Testis (tissue), 3 donors: ENCODE results near the gene MICB. TPM values are rescaled to one million over a fixed set of nuclear protein-coding genes. Genes with fewer than 3 reads are reported as not detected.

Source experiments
- DNase-seq: peaks from one replicate; pipeline ENCODE4 v3.0.0-alpha.2; 2019
- H3K27ac ChIP-seq, 2 donors: fragments of 200-600 bp; sonication (generic); one replicate each; pipeline ENCODE4 v1.5.1; 2019
- H3K27me3 ChIP-seq: fragments of 200-600 bp; sonication (generic); one replicate; pipeline ENCODE4 v1.5.1; 2019
- H3K36me3 ChIP-seq: fragments of 200-600 bp; sonication (generic); one replicate; pipeline ENCODE4 v1.5.1; 2017; ENCODE audit warnings: low read depth; ENCODE audit errors: missing control alignments
- H3K4me1 ChIP-seq: fragments of 200-600 bp; sonication (generic); one replicate; pipeline ENCODE4 v1.5.1; 2019
- H3K4me3 ChIP-seq, 2 donors: fragments of 200-600 bp; sonication (generic); one replicate each; pipeline ENCODE4 v1.5.1; 2017 to 2019
- H3K9me3 ChIP-seq: fragments of 200-600 bp; sonication (generic); one replicate; pipeline ENCODE4 v1.5.1; 2017
- CTCF ChIP-seq, 3 experiments: fragments of 450-650 bp in 2 of 3; fragments of 200-600 bp in 1 of 3; sonication (generic) in 1 of 3; IDR thresholded peaks; one replicate each; pipeline ENCODE4 v1.5.1; 2016 to 2019; ENCODE audit warnings: antibody characterized with exemption in 3 of 3, mild to moderate bottlenecking in 2 of 3, moderate library complexity in 1 of 3
- POLR2A ChIP-seq: fragments of 450-650 bp; IDR thresholded peaks from one replicate; pipeline ENCODE4 v1.6.1; 2017; ENCODE audit warnings: antibody characterized with exemption, mild to moderate bottlenecking, moderate library complexity
- WGBS, 2 donors: methylation state at CpG; one replicate each; pipeline ENCODE4 v1.1.5; 2018; 5-methylcytosine and 5-hydroxymethylcytosine counted together
- intact Hi-C: fragments of 100-400 bp; cut with DNase I; formaldehyde crosslinking; loops from one replicate; pipeline ENCODE4 v1.15.1; 2023; ENCODE audit warnings: low total_unique reads
- polyA plus RNA-seq: library from polyadenylated mRNA; stranded (reverse); fragments of 350-450 nt; fragmentation: Illumina TruSeq; extraction: RNeasy Lipid Tissue Mini Kit (QIAGEN cat#74804); gene quantifications from one replicate; pipeline ENCODE4 v1.2.3, GENCODE V29; 2014; ENCODE audit warnings: low read depth, low replicate concordance; ENCODE audit not compliant: insufficient read depth
- total RNA-seq, 2 donors: library from RNA; depleted of rRNA; stranded (reverse); fragments of >200 nt; gene quantifications; one replicate each; pipeline ENCODE4 v1.2.3, GENCODE V29; 2016

The MICB gene
- total and polyA plus RNA-seq, 3 donors from 2014 or later, result 4.1 to 5.4 (median 4.4) TPM

- intact Hi-C loops, result no loop called here
- WGBS, 2 donors, result 88 to 90% methylated on average over 3 of the region's 3 CpGs
Observed at GRCh38 chr6:31556307-31556706, 58.4 kb downstream of the MICB start.

GRCh38 chr6:31557443-31558317 is 59.7 kb downstream of the MICB start:
- H3K36me3 ChIP-seq, result no peaks in the 10 kb centered on the region
- H3K27me3 ChIP-seq, result no peaks in the 10 kb centered on the region
- H3K4me3 ChIP-seq, result no peak overlapping the region
- no peak for DNase-seq
- no peak overlapping the region for H3K27ac ChIP-seq
- WGBS, 2 donors, result 76 to 83% methylated on average over 21 to 24 of the region's 24 CpGs
- no peaks in the 10 kb centered on the region for H3K9me3 ChIP-seq
- TF ChIP-seq CTCF (IDR thresholded peaks at IDR 0.05) (no peak), POLR2A (no peak)
- intact Hi-C loops, result no loop called here
- no peaks in the 10 kb centered on the region for H3K4me1 ChIP-seq

More at GRCh38 chr6:31556307-31556706, 58.4 kb downstream of the MICB start:
- Histone ChIP-seq H3K36me3 (no peaks in the 10 kb centered on the region), H3K4me1 (no peaks in the 10 kb centered on the region), H3K9me3 (no peaks in the 10 kb centered on the region), H3K27ac (no peak overlapping the region), H3K4me3 (no peak overlapping the region), H3K27me3 (no peaks in the 10 kb centered on the region)
- TF ChIP-seq CTCF (IDR thresholded peaks at IDR 0.05) (no peak), POLR2A (no peak)
- no peak for DNase-seq

- Histone ChIP-seq H3K9me3 (no peaks in the 10 kb centered on the region), H3K4me1 (no peaks in the 10 kb centered on the region), H3K27me3 (no peaks in the 10 kb centered on the region), H3K36me3 (no peaks in the 10 kb centered on the region), H3K27ac (no peak overlapping the region), H3K4me3 (no peak overlapping the region)
- TF ChIP-seq CTCF (IDR thresholded peaks at IDR 0.05) (no peak), POLR2A (no peak)
- intact Hi-C loops, result no loop called here
- no peak for DNase-seq
- 89 to 100% methylated on average over 1 to 8 of the region's 8 CpGs for WGBS, 2 donors
Observed at GRCh38 chr6:31558318-31558625, 60.3 kb downstream of the MICB start.

GRCh38 chr6:31558631-31559500 is 60.9 kb downstream of the MICB start:
- H3K27me3 ChIP-seq, result no peaks in the 10 kb centered on the region
- no peaks in the 10 kb centered on the region for H3K4me1 ChIP-seq
- TF ChIP-seq CTCF (IDR thresholded peaks at IDR 0.05) (no peak), POLR2A (no peak)
- no peak overlapping the region for H3K27ac ChIP-seq
- intact Hi-C loops, result no loop called here
- no peak overlapping the region for H3K4me3 ChIP-seq
- no peaks in the 10 kb centered on the region for H3K9me3 ChIP-seq
- no peaks in the 10 kb centered on the region for H3K36me3 ChIP-seq
- DNase-seq, result no peak
- WGBS, 2 donors, result 81 to 91% methylated on average over 14 of the region's 14 CpGs
